Pulmonary artery endothelial cell (primary cell): Measurements from ENCODE around the gene GRID1. TPM values are rescaled to one million over a fixed set of nuclear protein-coding genes. Genes with fewer than 3 reads are reported as not detected.

Experiments
- DNase-seq: peaks from one replicate; pipeline ENCODE4 v3.0.0-alpha.2; 2011; ENCODE audit warnings: low read depth, low spot score
- total RNA-seq: library from RNA; depleted of rRNA; stranded (reverse); fragments of >200 nt; gene quantifications from 2 replicates; pipeline ENCODE4 v1.2.3, GENCODE V29; 2014

Gene GRID1
- total RNA-seq, 1 donor from 2014 or later: not detected

DNA sequence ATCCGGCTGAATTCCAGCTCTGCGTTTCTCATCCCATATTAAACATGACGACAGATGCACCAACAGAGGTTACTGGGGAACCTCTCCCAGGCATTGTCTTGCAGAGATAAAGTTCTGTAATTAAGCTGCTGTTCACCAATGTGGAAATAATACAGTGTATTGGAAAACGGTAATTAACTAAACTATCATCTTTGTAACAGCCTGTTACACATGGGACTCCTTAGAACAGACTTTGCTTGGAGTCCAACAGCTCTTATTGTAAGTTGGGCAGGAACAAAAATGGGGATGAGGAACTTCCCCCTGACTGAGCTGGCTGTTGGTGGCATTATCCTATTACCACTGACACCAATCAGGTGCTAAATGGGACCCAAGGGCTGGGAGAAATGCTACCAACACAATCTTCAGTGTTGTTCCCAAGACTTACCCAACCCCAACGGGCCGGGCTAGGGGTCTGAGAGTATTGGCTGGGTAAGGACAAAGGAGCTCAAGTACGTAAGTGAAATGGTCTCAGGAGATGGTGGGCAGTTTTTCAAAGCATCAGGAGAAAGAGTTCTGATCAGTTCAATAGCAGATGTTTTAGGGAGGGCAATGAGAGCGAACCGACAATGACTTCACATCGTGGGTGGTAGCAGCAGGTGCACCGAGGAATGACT lies 759.4 kb downstream of the GRID1 start:
- DNase-seq: no peak

DNA sequence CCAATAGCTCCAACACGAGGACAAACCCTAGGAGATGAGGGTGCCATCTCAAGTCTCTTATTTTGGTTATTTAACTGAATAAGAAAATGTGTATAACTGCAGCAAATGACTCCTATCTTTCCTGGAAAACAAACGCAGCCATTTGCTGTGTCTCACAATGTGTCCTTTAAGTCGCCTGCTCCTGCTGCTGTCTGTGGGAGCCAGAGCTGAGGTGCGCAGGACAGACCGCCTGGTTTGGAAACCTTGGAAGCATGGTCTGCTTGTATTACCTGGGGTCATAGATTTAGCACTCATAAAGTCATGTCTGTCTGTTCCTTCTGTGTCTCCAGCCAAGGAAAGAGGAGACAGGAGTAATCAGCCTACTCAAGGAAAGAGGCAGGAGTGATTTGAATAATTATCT lies 760.2 kb downstream of the GRID1 start:
- DNase-seq: no peak

DNA sequence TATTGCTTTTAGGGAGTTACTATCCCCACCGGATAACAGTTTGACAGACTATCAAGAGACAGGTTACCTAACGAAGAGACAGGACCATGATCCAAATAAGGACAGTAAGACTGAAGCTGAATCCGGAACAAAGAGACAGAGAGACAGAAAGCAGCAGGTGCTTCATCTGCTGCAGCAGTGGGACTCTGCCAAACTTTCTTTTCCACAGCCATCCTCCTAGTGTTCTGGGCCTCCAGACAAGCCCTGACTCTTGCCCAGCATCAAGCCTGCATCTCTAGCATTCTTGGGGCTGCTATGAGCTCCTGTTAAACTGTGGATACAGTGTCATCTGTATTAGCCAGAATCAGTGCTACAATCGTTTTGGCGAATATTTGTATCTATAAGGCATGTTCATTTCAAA lies 761.7 kb downstream of the GRID1 start:
- no peak for DNase-seq

GRCh38 chr10:85604136-85604725 lies 762.4 kb downstream of the GRID1 start:
- DNase-seq: no peak

DNA sequence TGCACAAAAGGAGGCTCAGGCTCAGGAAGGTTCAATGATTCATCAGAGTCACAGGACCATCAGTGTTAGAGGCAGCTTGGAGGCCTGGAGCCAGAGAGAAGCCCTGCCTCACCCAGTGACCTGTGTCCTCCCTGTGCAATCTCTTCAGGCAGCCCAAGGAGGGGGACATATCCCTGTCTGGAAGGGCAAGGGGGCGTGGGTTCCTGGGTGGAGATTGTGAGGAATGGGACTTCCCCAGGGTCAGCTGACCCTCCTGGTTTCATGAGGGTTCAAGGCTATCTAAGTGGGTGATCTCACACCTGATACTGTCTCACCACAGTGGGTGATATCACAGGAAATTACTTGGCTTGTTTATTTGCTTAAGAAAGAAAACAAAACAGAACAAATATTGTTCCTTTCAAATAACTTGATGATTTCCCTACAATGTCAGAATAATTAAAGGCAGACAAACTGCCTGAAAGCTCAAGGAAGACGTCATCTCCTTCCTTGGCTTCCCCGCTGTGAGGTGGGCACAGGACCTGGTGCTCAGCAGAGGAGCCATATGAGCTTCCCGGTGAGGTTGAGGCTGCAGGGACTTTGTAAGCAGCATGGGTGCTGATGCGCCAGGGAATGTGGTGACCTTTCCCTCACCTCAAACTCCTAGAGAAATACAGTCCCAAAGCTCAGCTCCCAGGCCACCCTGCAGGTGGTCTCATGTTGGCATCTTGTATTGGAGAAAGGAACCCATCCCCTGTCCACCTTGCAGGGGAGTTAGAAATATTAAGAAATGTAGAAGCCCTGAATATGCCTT lies 763.2 kb downstream of the GRID1 start:
- no peak for DNase-seq

DNA sequence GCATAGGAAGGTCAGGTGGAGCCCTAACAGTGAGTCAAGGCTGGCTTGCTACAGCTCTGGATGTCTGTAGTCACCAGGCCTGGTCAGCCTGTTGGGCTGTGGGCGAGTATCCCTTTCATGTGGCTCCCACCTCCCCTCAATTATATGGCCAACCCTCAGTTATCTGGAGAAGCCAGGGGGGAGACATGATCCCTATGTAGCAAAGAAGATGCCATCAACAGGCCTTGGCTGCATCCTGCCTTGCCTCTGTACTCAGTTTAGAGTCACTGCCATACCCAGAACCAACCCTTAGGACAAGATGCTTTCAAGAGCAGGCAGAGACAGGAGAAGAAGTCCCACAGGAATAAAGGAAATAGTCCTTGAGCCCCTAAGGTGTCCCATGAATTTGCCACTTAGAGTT lies 763.9 kb downstream of the GRID1 start:
- no peak for DNase-seq

GRCh38 chr10:85602306-85602705 lies 764.3 kb downstream of the GRID1 start:
- no peak for DNase-seq

GRCh38 chr10:85601526-85601925 lies 765.1 kb downstream of the GRID1 start:
- no peak for DNase-seq

DNA sequence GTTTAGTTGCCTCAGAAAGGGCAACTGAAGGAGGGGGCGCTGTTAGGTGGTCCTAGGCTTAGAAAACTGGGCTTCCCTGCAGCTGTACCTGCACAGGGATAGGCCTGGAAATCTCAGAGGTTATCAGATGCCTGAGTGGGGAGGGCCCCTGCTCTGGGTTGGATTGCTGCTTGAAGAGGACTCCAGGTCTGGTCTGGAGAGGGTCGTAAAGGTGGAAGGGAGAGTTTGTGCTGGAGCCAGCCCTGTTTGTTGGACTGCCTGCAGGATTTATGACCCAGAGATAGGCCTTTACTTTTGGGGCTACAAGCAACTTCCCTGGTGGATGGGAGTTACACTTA lies 765.9 kb downstream of the GRID1 start:
- no peak for DNase-seq

DNA sequence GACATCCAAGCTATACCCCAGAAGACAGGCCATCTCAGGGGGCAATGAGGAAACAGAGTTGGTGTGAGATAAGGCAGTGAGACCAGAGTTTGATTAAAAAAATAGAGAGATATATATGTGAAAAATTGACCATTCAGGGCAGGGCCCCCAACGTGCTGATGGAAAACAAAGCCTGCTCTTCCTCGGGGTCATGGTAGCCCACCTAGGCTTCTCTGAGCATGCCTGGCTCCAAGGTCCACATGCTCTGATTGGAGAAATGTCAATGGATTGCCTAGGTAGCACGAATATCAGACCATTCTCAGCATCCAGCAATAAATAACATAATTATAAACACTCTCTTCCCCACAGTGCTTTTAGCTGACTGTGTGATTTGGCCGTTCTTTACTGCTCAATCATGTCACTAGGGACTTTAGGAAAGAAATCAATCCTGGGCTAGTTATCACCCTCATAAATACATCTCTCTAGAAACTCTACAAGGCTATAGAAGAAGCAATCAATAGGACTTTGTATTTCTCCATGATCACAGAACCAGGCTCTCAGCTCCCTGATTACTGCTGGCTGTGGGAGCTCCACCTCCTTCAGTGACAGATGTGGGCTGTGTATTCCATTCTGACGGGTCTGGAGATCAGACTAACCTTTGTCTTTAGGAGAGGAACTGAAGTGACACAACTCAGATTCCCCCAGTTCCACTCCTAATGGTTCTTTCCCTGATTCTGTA lies 766.4 kb downstream of the GRID1 start:
- DNase-seq: no peak

- no peak for DNase-seq
Observed at GRCh38 chr10:85599081-85599480, 767.5 kb downstream of the GRID1 start.

- no peak for DNase-seq
Observed at GRCh38 chr10:85598646-85599045, 767.9 kb downstream of the GRID1 start.

DNA sequence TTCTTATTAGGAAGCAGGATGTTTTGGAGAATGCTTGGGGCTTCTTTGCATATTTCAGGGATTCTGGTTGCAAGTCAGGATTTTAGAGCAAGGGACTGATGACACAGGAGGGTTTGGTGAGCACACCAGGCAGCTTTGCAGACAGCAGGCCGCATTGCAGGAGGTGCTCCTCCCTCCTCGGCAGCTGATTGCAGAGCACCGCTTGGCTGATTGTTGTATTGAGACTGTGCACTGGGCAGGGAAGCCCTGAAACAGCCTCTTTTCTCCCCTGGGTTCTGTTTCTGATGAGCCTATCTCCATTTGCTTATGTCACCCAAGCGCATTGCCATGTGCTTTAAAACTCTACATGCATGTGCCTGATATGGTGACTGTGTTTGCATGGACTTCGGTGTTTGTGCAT lies 769.6 kb downstream of the GRID1 start:
- DNase-seq: no peak

DNA sequence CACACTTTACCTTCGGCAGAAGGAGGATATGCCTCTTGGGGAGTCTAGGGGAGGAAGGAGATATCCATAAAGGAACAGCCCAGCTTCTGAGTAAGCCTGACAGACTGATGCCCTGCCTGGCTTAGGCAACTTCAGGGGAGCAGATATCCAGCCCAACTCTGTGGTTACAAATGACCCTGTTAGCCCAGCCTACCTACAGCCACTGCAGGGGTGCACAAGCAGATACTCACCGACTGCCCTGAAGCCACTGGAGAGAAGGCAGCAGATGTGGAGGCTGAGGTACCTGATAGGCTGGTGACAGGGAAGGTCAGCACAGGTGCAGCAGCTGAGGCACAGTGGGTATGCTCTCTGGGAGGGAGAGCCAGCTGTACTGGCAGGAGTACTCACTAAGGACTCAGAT lies 770.2 kb downstream of the GRID1 start:
- no peak for DNase-seq

DNA sequence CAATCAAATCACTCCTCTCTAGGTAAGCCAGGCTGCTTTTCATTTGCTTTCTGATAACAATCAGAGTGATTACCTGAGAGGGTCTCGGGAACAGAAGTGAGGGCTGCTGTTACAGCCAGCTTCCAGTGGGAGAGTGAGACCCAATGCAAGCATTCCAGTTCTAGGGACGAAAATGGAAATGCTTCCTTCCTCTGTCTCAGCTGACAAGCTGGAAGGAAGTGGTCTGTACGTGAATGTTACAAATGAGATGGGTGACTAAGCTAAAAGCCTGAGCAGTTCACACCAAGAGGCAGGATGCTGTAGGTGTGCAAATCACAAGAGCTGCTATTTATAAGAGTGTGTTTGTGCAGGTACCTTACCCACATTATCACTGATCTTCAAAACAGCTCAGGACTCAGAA lies 772.4 kb downstream of the GRID1 start:
- no peak for DNase-seq

GRCh38 chr10:85593226-85593772 lies 773.3 kb downstream of the GRID1 start:
- DNase-seq: no peak

DNA sequence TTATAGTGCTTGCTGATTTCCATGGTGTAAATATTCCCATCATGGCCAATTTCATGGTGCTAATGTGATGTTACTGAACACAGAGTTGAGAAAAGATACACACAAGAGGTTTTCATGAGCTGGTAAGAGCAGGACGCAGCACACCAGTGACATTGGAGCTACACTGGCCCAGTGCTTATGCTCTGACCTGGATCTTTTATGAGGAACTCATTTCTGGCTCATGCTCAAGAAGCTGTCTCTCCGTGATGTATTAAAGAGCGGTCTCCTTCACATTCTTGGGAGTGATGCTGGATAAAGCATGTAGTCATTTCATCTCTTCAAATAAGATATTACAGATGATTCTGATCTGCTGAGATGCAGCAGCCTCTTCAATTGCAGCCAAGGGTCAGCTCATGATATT lies 785.2 kb downstream of the GRID1 start:
- DNase-seq: no peak

DNA sequence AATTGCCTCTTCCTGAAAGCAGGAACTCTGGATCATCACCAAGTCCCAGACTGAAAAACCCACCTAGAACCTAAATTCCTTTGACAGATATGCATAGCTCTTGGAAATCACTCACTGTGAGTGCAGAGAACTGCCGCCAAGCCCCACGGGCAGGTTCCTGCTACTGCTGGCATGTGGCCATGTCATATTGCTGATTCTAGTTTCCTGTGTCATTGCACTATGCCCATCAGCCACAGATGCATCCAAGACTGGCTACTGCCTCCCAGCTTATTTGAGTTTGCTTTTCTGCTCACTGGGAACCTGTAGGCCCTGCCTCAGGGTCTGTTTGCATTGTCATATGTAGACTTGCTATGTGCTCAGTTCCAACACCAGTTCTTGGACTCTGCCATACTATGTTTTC lies 786.0 kb downstream of the GRID1 start:
- no peak for DNase-seq

DNA sequence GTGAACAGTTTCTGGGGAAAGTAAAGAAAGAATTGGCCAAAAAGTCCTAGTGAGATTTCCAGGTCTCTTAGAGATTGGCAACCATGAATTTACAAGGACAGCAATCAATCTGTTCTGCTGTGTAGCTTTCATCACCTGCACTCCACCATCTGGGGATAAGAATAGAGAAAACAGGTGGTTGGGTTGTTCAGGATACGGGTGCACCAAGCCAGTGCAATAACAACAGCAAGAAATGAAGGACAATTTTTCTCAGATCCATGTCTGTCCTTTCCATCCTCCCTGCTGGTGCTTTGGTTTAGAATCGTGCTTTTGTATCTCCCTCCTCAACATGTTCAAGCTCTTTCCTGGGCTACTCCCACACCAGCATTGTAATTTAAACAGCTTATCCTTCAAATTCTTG lies 787.7 kb downstream of the GRID1 start:
- DNase-seq: no peak

- DNase-seq: no peak
Observed at GRCh38 chr10:85575441-85575840, 791.2 kb downstream of the GRID1 start.

GRCh38 chr10:85570871-85571270 lies 795.7 kb downstream of the GRID1 start:
- no peak for DNase-seq

DNA sequence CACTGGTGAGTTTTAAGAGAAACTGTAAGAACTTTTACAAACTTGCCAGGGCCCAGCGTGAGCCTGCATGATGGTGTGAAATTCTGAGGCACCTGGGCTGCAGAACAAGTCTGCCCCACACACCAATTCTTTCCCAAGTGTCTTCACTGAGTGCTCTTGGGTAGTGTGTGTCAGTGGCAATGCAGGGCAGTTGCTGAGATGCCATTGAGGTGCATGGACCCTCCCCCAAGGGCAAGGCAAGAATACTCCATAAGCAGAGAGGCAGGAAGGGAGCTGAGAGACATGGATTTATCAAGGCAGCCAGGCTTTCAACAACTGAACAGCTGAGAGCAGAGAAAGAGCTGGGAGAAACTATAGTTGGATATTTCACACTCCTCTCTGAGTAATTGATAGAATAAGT lies 801.2 kb downstream of the GRID1 start:
- no peak for DNase-seq
